HG02884 (cell line): ENCODE measurements around the gene KCNMA1.

Experiments used
- ATAC-seq: cut with Tn5 transposase; IDR thresholded peaks from one replicate; pipeline ENCODE4 v1.9.1; 2021; ENCODE audit warnings: mild to moderate bottlenecking, moderate library complexity; ENCODE audit not compliant: unreplicated experiment

The KCNMA1 gene

DNA sequence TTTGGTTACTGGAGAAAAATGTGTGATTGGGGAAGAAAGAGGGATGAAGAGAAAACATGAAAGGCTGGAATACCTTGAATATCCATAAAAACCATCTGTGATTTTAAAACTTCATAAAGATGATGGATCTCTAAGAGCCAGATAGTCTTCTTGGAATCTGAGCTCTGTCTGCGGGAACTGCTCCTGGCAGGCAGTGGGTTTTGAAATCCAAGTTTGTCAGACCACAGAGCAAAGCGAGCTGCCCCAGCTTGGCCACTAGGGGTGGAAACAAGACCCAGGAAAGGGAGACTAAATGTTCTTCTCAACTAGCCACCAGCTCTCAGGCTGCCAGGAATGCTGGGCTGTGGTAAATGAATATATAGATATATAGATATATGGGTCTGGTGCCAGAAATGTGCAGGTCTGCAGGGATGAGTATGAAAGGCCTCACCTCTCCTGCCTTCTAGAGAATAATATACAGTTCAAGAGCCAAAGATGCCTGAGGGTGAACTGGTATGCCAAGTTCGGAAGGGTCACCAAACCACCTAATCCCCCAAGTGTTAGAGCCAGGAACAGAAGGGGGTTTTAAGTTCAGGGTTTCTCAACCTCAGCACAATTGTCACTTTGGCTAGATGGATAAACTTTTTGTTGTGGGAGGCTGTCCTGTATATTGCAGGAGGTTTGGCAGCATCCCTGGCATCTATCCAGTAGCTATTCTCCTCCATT, 208.8 kb downstream of the KCNMA1 start:
- no peak for ATAC-seq

DNA sequence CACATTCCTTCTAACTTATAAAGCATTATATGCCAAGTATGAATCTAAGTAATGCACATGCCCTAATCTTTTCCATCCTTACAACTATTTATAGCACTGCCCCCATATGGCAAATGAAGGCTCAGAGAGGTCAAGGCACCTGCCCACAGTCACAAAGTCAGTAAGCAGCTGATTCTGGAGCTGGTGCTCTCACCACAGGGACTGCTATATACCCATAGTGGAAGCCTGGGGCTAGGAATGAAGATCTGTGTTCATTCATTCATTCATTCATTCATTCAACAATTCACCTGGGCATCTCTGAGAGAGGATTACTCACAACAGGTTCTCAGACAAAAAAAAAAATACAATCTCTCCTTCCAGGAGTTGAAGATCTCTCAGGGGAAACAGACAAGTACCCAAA, 213.4 kb downstream of the KCNMA1 start:
- no peak for ATAC-seq

DNA sequence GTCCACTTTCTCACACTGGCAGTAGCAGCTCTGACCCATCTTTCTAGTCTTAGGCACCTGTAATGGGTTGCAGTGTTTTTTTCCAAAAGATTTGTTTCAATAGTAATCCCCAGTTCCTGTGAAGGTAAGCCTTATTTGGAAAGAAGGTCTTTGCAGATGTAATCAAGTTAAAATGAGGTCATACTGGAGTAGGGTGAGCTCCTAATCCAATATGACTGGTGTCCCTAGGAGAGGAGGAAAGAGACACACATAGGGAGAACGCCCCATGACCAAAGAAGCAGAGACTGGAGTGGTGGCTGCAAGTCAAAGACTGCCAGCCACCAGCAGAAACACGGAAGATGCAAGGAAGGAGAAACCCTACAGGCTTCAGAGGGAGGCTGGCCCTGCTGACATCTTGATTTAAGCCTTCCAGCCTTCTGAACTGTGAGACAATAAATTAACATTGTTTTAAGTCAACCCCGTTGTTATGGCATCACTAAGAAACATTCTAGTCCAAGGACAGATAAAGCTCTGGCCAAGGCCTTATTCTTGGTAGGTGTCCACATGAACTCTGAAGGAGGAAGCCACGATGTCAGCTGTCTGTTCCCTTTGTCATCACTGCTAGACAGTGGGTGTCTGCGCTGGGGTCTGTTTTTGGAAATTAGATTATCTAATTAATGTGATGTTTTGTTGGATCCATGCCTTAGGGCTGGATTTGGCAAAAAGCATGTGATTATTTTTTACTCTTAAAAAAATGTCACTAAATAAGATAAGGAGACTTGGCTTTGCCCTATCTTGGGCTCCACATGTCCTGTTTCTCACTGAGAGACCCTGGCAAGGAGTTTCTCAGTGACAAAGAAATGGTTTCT, 214.9 kb downstream of the KCNMA1 start:
- ATAC-seq, result no peak

DNA sequence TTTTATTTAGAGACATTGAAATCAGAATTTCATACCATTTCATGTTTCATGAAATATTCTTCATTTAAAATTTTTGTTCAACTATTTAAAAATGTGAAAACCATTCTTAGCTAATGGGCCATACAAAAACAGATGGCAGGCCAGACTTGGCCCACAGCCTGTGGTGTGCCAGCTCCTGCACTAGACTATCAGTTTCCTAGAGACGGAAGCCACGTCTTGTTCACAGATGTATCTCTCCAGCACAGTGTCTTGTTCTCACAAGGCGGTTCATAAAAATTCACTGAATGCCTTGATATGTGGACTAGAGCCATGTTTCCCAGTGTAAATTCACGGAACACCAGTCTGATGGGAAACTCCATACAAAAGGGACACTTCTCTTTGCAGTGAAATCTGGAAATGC, 216.0 kb downstream of the KCNMA1 start:
- no peak for ATAC-seq

DNA sequence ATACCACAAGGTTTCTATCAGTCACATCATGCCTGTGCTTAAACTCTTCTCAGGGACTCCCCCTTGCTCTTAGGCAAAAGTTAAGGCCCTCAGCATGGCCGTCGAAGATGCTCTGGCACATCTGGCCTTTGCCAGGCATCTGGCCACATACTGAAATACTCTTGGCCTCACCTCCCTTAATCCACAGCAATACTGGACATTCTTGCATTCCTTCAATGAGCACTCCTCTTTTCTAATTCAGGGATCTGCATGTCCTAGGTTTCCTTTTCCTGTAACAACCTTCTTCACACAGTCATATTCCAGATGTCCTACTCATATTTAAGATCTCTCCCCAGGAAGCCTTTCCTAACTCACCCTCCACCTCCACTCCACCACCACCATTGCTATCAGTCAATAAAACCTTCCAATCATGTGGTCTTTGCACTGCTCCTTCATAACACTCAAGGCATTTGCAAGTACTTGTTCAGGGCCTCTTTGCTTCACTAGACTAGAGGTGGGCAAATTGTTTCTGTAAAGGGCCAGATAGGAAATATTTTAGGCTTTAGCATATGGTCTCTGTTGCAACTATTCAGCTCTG, 216.6 kb downstream of the KCNMA1 start:
- no peak for ATAC-seq

DNA sequence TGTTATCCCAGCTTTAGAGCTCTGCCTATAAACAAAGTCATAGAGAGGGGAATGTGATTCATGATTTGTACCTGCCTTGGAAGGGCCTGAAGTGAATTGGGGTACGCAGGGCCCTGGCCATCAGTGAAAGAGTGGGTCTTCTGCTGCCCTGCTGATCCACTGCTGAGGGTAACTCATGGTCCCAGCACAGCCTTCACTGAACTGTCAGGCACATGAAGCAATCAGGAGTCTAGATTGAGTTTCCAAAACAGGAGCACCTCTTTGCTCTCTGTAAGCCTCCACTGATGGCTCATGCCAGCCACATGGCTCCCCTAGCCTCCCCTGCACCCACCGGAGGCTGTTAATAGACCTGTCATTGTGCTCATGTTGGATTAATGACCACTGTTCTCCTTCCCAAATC, 217.6 kb downstream of the KCNMA1 start:
- ATAC-seq, result no peak

DNA sequence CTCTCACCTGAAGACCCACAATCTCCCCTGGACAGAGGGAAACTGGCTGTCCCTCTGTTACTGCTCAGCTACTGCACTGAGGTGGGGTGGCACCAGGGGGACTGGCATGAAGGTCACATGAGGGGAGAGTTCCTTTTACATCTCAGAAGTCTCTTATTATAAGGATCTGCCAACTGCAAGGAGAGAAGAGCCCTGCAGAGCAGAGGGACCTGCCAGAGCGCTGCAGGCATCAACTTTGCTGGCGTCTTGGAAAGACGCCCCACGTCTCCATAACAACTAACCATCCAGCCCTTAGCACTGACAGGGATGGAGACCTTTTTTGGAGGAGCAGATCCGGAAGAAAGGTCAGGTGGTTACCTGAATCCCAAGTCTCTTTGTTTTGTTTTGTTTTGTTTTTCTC, 218.6 kb downstream of the KCNMA1 start:
- no peak for ATAC-seq

DNA sequence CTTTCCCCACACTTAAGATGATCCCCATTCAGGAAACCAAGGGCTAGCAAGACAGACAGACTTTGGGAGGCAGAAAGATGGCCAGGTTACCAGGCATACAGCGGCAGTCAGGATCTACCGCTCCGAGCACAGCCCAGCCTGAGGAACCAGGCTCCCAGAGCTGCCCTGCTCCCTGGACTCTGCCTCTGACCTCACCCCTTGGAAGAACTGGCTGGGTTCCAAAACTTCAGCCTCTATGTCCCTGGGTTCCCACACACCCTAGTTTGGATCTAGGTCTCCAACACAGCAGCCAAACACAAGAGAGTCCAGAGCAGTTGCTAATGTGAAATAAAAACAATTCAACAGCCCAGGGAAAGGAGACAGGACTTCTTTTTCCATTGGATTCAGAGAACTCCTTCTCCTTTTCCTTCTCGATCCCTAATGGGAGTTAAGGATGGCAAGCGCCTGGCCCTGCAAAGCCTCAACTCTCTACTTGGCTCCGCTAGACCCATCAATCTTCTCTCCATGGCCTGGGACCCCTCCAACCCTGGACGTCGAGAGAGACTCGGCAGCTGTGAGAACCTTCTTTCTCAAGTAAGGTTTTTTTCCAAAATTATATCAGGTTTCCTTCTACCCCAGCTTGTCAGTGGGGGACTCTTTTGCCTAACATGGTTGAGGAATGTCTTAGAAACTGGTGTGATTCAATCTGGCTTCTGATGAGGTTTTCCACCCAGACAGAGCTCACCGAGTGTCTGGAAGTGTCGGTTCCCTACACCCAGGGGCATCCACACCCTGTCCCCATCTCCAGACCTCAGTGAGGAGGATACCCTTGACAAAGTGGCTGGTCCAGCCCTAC, 219.6 kb downstream of the KCNMA1 start:
- ATAC-seq, result no peak

DNA sequence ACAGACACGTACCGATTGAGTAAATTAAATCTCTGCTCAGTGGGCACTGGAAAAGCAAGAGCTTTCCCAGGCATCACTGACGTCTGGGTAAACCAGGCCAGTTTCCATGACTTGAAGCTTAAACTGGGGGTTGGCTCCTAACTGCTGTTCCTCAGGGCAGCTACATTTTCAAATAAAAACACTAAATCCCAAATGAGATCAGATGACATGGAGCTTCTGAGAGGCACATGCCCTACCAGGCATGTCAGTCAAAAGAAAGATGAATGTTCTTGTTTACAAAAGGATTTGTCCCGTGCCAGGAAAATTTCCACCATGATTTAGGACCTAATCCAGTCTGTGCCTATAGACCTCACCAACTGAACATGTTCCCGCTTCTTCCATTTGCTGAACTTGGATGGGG, 220.2 kb downstream of the KCNMA1 start:
- no peak for ATAC-seq

DNA sequence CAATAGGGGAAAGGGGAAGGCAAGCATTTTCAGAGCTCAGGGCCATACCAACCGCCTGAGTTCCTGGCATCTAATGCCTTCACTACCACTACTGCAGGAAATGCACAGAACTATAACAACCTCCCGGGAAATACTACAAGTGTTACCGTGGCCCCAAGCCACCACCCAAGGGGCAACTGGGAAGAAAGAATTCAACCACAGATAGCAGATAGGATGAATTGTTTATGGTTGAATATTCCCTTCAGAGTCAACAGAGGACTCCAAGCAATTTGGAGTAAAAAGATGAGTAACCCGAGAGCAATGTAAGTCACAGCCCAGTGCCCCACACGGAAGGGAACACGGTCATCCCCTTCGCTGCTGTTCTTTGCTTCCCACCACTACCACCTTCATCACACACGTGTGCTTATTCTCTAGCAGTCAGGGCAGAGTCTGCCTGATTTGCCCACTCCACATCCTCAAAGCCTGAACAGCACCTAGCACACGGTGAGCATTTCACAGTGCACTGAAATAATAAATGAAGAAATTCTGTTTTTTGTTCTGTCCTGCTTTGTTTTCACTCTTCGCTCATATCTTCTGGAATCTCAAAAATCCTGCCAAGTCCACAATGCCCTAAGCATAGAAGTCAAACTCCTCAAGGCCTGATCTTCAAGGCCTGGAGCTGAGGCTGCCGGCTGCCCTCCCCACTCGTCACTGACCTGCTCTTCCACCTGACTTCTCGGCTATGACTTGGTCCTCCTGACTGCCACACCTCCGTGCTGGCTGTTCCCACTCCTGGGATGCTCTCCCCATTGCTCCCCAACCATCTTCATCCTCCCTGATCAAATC, 221.1 kb downstream of the KCNMA1 start:
- ATAC-seq, result no peak

DNA sequence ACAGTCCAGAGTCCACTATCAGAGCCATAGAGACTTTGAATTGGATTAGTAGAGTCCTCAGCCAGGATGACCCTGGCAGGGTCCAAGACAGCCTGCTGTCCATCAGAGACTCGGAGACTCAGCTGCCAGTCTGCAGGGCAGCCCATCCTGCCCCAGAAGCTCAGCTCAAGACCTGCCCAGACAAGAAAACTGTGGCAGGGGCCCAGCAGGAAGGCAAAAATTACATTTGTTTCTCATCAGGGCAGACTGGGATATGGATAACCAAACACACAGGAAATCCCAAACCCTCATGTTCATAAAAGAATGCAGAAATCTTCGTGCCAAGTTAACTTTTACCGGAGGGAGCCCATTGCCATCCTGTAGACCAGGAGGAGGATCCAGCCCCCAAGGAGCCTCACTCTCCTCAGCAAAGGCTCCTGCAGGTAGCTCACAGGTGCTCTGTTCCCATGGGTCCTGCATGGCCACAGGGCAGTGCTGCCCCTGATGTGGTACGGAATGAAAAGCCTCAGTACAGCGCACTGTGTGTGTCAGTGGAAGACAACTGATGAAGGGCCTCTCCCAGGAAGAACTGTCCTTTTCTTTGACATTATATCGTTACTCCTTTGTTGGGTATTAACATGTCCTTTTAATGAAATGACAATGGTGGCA, 222.2 kb downstream of the KCNMA1 start:
- no peak for ATAC-seq

DNA sequence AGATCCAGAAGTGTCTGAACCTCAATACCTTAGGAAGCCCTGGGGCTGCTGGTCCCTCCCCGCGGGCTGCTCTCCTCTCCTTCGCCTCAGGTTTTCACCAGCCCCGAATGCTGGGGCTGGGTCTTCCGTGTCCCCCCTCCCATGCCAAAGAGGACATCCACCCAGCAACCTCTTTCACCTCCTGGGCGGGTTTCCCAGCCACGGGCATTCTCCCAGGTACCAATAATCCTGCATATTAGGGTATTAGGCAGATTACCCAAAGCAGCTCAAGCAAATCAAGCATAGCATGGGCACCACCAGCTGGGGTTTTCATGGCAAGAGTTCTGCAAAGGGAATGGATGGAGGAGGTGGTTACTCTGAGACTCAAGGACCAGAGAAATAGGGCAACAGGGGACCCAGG, 224.4 kb downstream of the KCNMA1 start:
- ATAC-seq, result no peak

DNA sequence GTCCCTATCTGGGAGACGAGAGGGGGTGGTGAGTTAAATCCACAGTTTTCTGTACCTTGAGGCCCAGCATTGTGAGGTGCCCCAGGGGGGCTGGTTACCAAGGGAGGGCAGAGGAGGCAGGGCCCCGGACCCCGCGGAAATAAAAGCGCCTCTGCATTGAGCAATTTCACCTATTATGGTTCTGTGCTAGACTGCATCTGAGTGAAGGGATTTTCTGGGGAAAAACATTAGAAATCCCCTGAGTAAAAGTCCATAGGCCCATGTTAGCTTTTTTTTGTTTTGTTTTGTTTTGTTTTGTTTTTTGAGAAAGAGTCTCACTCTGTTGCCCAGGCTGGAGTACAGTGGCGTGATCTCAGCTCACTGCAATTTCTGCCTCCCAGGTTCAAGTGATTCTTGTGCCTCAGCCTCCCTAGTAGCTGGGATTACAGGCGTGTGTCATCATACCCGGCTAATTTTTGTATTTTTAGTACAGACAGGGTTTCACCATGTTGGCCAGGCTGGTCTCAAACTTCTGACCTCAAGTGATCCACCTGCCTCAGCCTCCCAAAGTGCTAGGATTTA, 225.0 kb downstream of the KCNMA1 start:
- ATAC-seq, result peak; percentile 58

DNA sequence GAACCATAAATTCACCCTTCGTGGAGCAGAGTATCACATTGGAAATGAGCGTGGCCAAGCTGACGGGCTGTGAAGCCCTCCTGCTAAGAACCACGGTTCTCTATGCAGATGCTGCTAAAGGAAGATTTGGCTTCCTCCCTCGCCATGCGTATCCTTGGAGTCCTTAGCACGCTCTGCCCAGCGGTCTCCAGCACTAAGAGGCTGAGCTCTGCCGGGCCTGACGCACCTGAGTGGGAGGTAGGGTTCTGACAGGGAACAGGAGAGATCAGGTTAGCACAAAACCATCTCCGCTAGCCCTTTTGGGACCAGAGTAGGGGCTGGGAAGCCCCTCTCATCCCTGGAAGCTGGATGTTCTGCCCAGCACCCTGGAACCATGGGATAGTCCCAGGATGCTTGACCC, 225.8 kb downstream of the KCNMA1 start:
- no peak for ATAC-seq

DNA sequence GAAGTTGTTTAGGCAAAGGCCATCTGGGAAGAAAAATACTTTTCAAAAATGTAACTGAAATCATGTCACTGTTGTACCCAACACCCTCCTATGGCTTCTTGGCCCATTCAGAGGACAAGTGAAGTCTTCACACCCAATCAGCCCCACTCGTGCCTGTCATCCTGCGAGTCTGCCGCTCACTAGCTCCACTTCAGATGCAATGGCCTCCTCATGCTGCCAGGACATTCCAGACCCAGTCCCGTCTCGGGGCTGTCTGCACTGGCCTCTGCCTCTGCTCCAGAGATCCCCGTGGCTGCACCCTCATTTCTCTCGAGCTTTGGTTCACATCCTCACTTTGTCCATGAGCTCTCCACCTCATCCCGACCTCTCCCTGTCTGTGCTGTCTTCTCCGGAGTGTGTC, 227.1 kb downstream of the KCNMA1 start:
- ATAC-seq, result no peak

DNA sequence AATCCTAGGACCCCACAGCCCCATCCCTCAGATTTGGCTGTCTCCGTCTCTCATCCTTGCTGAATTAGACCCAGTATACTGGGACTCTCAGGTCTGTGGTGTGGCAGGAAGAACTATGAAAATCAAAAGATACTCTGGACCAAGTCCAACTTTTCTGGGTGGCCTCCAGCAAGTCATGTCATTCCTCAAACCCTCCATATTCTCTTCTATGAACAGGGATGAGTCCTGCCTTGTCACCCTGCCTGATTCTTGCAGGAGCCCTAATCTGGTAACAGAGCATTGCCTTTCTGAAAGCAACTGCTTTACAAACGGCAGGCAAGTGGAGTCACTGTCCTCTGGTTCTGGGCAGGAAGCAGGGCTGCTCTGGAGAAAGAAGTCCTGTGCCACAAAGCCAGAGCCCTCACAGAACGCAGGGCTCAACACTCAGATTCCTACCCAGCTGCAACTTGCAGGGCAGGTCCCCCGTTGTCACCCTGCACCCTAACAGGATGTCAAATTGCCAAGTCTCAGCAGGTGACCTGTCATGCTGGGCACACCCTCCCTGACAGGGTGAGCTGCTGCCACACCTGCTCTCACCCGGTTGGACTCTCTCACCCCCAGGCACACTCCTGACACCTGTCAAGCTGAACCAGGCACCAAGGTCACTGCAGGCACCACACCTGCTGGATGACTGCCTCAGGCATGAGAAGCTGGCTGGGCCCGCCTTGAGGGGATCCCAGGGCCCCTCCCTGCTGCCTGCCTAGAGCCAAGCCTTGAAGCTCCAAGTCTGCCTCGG, 227.7 kb downstream of the KCNMA1 start:
- ATAC-seq, result no peak

DNA sequence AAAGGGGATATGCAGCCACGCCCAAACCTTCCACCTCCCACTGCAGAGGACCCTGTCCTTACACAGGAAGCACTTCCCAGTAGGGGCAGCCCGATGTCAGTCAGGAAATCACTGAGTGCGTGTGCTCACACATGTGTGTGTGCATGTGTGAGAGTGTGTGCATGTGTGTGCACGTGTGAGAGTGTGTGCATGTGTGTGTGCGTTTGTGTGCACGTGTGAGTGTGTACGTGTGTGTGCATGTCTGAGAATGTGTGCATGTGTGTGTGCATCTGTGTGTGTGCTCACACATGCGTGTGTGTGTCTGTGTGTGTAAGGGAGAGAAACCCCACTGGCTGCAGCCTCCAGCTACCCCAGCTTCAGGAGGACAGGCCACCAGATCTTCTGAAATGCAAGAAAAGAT, 229.3 kb downstream of the KCNMA1 start:
- ATAC-seq, result no peak

DNA sequence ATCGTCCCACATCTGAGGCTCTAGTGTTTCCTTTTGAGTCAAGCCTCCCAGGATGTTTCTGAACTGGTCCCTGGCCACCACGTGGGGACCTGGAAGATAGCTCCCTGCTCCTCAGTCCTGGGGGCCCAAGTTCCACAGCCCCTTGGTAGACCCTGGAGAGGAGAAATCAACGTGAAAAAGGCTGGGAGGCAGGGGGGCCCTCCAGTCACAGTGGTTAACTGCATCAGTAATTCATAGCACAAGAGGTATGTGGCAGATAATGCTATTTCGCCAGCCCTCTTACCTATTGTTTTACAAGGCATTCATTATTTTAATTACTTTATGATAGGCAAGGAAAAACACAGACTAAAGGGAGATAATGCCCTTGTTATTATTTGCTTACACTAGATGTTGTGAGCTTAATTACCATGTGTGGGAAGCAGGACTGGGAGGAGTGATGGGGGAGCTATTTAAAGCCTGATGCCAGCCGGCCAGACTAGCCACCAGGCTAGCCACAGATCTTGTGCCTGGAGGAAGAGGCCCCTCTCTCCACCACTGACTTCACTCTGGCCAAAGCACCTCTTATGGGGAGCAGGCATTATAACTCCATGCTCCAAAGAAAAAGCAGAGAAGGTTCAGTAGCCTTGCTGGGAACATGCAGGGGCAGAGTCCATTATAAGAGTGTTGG, 230.7 kb downstream of the KCNMA1 start:
- ATAC-seq, result no peak
